Keratinocyte (primary cell): Measurements from ENCODE around the gene TRIM56.
"Not testable (repeated sequence)": the region's sequence is repeated elsewhere in the genome, so short reads cannot be mapped to it uniquely, and the experiment has no call there.

ENCODE experiments used
- CTCF ChIP-seq, 3 experiments: IDR thresholded peaks in 1 of 3; conservative IDR thresholded peaks in 1 of 3; optimal IDR thresholded peaks in 1 of 3; 2 replicates in 2 of 3; 3 replicates in 1 of 3; pipeline versions ENCODE3 to v1.5.1; 2011; ENCODE audit warnings: low read length in 3 of 3, mild to moderate bottlenecking in 3 of 3, moderate library complexity in 2 of 3, control low read depth in 1 of 3, inconsistent platforms in 1 of 3; ENCODE audit not compliant: insufficient read depth in 2 of 3; ENCODE audit errors: extremely low read depth in 1 of 3
- EZH2 ChIP-seq: IDR thresholded peaks from one replicate; pipeline ENCODE4 v1.6.1; 2012; ENCODE audit warnings: inconsistent platforms, mild to moderate bottlenecking, low read length, moderate library complexity

- not testable (repeated sequence) for TF ChIP-seq CTCF (optimal IDR thresholded peaks at IDR 0.05 in 1 of 3, IDR thresholded peaks at IDR 0.05 in 1 of 3, conservative IDR thresholded peaks at IDR 0.05 in 1 of 3; ENCODE audit: extremely low read depth in 1 of 3, insufficient read depth in 2 of 3, low read length in 3 of 3); EZH2
These were observed 27.9 kb downstream of the TRIM56 start for GRCh38 chr7:101113140-101113539.
